ENCODE results near the gene SERHL2.
"Not testable (repeated sequence)": the region's sequence is repeated elsewhere in the genome, so short reads cannot be mapped to it uniquely, and the experiment has no call there.

SERHL2 gene

DNA sequence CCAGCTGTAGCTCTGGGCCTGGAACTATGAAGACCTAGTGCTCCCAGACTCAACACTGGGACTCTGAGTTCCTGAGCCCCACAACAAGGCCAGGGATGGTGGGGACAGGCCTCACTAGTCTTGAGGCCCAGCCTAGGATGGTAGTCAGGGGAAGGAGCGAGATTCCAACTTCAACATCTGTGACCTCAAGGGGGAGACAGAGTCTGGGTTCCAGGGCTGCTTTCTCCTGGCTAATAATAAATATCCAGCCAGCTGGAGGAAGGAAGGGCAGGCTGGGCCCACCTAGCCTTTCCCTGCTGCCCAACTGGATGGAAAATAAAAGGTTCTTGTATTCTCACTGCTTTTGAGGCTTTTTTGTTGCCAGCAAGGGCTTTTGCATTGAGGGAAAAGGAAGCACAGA is 20.3 kb downstream of the SERHL2 start:
- not testable (repeated sequence) for H3K9me3 ChIP-seq (ENCODE audit: control insufficient read depth, low read length); H2BK5ac ChIP-seq (ENCODE audit: low read depth, low read length, poor library complexity, severe bottlenecking); DNase-seq; H3K27me3 ChIP-seq (ENCODE audit: control insufficient read depth in 1 of 2, insufficient read depth in 1 of 2, low read length in 2 of 2); H3K4me1 ChIP-seq (ENCODE audit: control insufficient read depth, insufficient read depth, low read depth, low read length); H4K8ac ChIP-seq (ENCODE audit: low read length); H3K9ac ChIP-seq (ENCODE audit: low read length); H3K14ac ChIP-seq (ENCODE audit: low read length in 2 of 2); H3K4ac ChIP-seq (ENCODE audit: low read depth in 1 of 2, low read length in 2 of 2); H2BK120ac ChIP-seq (ENCODE audit: low read depth, low read length); H4K91ac ChIP-seq (ENCODE audit: low read length); H3K4me3 ChIP-seq (ENCODE audit: insufficient read depth in 1 of 2, low read depth in 1 of 2, low read length in 2 of 2); H3K23ac ChIP-seq (ENCODE audit: low read length in 2 of 2); H2BK15ac ChIP-seq (ENCODE audit: low read depth, poor library complexity, severe bottlenecking); H3K4me2 ChIP-seq (ENCODE audit: low read length, poor library complexity, severe bottlenecking); H3K18ac ChIP-seq (ENCODE audit: low read depth in 1 of 2, low read length in 2 of 2); H2AFZ ChIP-seq (ENCODE audit: low read depth, low read length); H3K79me1 ChIP-seq (replicated peaks; ENCODE audit: low read length, poor library complexity, severe bottlenecking); H2BK12ac ChIP-seq (ENCODE audit: low read length in 2 of 2); H3K27ac ChIP-seq (ENCODE audit: low read length, poor library complexity, severe bottlenecking); H2AK5ac ChIP-seq (ENCODE audit: low read length, severe bottlenecking)
- H3K36me3 ChIP-seq (ENCODE audit: control insufficient read depth in 1 of 2, insufficient read depth in 2 of 2, low read depth in 1 of 2, low read length in 2 of 2), result peaks cover 38 to 76% of the 10 kb centered on the region in 2 experiments
- 88% methylated on average over 1 of the region's 1 CpG for WGBS

DNA sequence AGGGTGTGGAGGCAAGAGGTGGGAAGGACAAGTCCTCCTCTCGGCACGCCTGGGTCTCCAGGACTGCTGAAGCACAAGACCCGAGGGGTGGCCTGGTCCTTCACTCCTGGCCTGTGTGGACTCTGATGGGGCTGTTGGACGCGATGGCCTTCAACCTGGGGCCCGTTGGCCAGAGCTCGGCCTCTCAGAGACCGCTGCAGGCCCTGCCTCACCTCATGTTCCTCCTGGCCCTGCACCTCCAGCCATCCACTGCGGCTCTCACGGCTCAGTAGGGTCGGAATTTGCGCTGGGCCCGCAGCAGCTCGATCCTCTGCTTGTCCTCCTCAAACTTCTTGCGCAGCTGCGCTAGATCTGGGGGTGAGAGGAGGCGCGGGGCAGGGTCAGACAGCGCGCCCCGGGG is 20.7 kb downstream of the SERHL2 start:
- H2BK12ac ChIP-seq (ENCODE audit: low read length in 2 of 2); H3K79me1 ChIP-seq (replicated peaks; ENCODE audit: low read length, poor library complexity, severe bottlenecking); DNase-seq; H2AFZ ChIP-seq (ENCODE audit: low read depth, low read length); H2BK120ac ChIP-seq (ENCODE audit: low read depth, low read length); H3K27ac ChIP-seq (ENCODE audit: low read length, poor library complexity, severe bottlenecking); H3K4ac ChIP-seq (ENCODE audit: low read depth in 1 of 2, low read length in 2 of 2); H3K9ac ChIP-seq (ENCODE audit: low read length); H3K27me3 ChIP-seq (ENCODE audit: control insufficient read depth in 1 of 2, insufficient read depth in 1 of 2, low read length in 2 of 2); H2BK5ac ChIP-seq (ENCODE audit: low read depth, low read length, poor library complexity, severe bottlenecking); H2AK5ac ChIP-seq (ENCODE audit: low read length, severe bottlenecking); H3K4me1 ChIP-seq (ENCODE audit: control insufficient read depth, insufficient read depth, low read depth, low read length); H3K14ac ChIP-seq (ENCODE audit: low read length in 2 of 2); H3K23ac ChIP-seq (ENCODE audit: low read length in 2 of 2); H3K18ac ChIP-seq (ENCODE audit: low read depth in 1 of 2, low read length in 2 of 2); H3K9me3 ChIP-seq (ENCODE audit: control insufficient read depth, low read length); H4K91ac ChIP-seq (ENCODE audit: low read length); H2BK15ac ChIP-seq (ENCODE audit: low read depth, poor library complexity, severe bottlenecking); H3K4me3 ChIP-seq (ENCODE audit: insufficient read depth in 1 of 2, low read depth in 1 of 2, low read length in 2 of 2); H4K8ac ChIP-seq (ENCODE audit: low read length); H3K4me2 ChIP-seq (ENCODE audit: low read length, poor library complexity, severe bottlenecking): not testable (repeated sequence)
- 93% methylated on average over 10 of the region's 21 CpGs for WGBS
- H3K36me3 ChIP-seq (ENCODE audit: control insufficient read depth in 1 of 2, insufficient read depth in 2 of 2, low read depth in 1 of 2, low read length in 2 of 2), result peaks cover 37 to 76% of the 10 kb centered on the region in 2 experiments

DNA sequence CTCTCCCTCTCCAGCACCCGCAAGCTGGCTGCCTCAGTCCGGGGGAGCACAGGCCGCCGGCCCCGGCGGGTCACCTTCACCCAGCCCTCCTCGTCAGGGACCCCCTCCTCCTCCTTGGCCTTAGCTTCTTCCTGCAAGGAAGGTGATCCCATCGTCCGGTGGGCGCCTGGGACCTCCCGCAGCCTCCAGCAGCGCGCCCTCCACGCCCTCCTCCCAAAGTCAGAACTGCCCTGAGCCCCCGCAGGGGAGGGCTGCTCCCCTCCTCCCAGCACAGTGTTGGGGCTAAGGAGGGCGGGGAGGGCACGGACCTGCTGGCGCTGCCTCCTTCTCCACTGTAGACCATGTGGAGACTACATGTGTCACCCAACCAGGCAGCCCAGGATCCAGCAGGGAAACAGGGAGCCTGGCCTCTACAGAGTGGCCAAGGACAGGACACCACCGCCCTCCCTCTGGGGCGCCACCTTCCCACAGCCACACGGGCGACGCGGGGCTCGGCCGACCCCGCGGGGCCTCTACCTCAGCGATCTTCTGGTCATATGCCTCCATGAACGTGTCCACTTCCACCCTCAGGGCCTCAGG is 22.3 kb downstream of the SERHL2 start:
- not testable (repeated sequence) for H2BK15ac ChIP-seq (ENCODE audit: low read depth, poor library complexity, severe bottlenecking); H3K4me2 ChIP-seq (ENCODE audit: low read length, poor library complexity, severe bottlenecking); H3K27me3 ChIP-seq (ENCODE audit: control insufficient read depth in 1 of 2, insufficient read depth in 1 of 2, low read length in 2 of 2); H2AK5ac ChIP-seq (ENCODE audit: low read length, severe bottlenecking); H3K23ac ChIP-seq (ENCODE audit: low read length in 2 of 2); H3K27ac ChIP-seq (ENCODE audit: low read length, poor library complexity, severe bottlenecking); H3K4me3 ChIP-seq (ENCODE audit: insufficient read depth in 1 of 2, low read depth in 1 of 2, low read length in 2 of 2); H3K18ac ChIP-seq (ENCODE audit: low read depth in 1 of 2, low read length in 2 of 2); DNase-seq; H3K4ac ChIP-seq (ENCODE audit: low read depth in 1 of 2, low read length in 2 of 2); H2BK120ac ChIP-seq (ENCODE audit: low read depth, low read length); H3K9me3 ChIP-seq (ENCODE audit: control insufficient read depth, low read length); H3K79me1 ChIP-seq (replicated peaks; ENCODE audit: low read length, poor library complexity, severe bottlenecking); H2BK5ac ChIP-seq (ENCODE audit: low read depth, low read length, poor library complexity, severe bottlenecking); H2AFZ ChIP-seq (ENCODE audit: low read depth, low read length); H3K9ac ChIP-seq (ENCODE audit: low read length); H2BK12ac ChIP-seq (ENCODE audit: low read length in 2 of 2); H3K4me1 ChIP-seq (ENCODE audit: control insufficient read depth, insufficient read depth, low read depth, low read length); H4K8ac ChIP-seq (ENCODE audit: low read length); H3K14ac ChIP-seq (ENCODE audit: low read length in 2 of 2); H4K91ac ChIP-seq (ENCODE audit: low read length)
- WGBS, result 90% methylated on average over 22 of the region's 30 CpGs
- peaks cover 36 to 68% of the 10 kb centered on the region in 2 experiments for H3K36me3 ChIP-seq (ENCODE audit: control insufficient read depth in 1 of 2, insufficient read depth in 2 of 2, low read depth in 1 of 2, low read length in 2 of 2)

DNA sequence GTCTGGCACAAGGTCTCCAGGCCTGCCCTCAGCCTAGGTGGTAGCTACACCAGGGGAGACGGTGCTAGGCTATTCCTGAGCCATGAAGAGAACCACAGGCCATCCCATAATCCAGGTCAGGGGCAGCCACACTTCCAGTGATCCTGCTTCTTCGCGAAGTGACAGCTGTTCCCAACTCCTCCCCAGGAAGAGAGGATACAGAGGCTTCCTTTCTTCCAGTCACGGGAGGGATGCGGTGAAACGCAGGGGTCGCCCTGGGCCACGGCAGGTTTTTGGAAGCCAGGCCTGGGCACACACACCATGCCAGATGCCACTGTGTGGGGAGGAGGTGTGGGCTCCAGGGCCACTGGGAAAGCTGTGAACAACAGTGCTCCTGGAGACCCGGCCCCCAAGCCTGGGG is 23.4 kb downstream of the SERHL2 start:
- H3K9me3 ChIP-seq (ENCODE audit: control insufficient read depth, low read length); H3K4me1 ChIP-seq (ENCODE audit: control insufficient read depth, insufficient read depth, low read depth, low read length); H3K23ac ChIP-seq (ENCODE audit: low read length in 2 of 2); H3K4me2 ChIP-seq (ENCODE audit: low read length, poor library complexity, severe bottlenecking); H3K14ac ChIP-seq (ENCODE audit: low read length in 2 of 2); H3K18ac ChIP-seq (ENCODE audit: low read depth in 1 of 2, low read length in 2 of 2); H3K79me1 ChIP-seq (replicated peaks; ENCODE audit: low read length, poor library complexity, severe bottlenecking); H3K4ac ChIP-seq (ENCODE audit: low read depth in 1 of 2, low read length in 2 of 2); H2AFZ ChIP-seq (ENCODE audit: low read depth, low read length); H2BK15ac ChIP-seq (ENCODE audit: low read depth, poor library complexity, severe bottlenecking); H2BK120ac ChIP-seq (ENCODE audit: low read depth, low read length); H2BK5ac ChIP-seq (ENCODE audit: low read depth, low read length, poor library complexity, severe bottlenecking); H2AK5ac ChIP-seq (ENCODE audit: low read length, severe bottlenecking); H3K4me3 ChIP-seq (ENCODE audit: insufficient read depth in 1 of 2, low read depth in 1 of 2, low read length in 2 of 2); H3K27me3 ChIP-seq (ENCODE audit: control insufficient read depth in 1 of 2, insufficient read depth in 1 of 2, low read length in 2 of 2); H3K9ac ChIP-seq (ENCODE audit: low read length); H2BK12ac ChIP-seq (ENCODE audit: low read length in 2 of 2); DNase-seq; H4K91ac ChIP-seq (ENCODE audit: low read length); H4K8ac ChIP-seq (ENCODE audit: low read length); H3K27ac ChIP-seq (ENCODE audit: low read length, poor library complexity, severe bottlenecking): not testable (repeated sequence)
- peaks cover 33 to 59% of the 10 kb centered on the region in 2 experiments for H3K36me3 ChIP-seq (ENCODE audit: control insufficient read depth in 1 of 2, insufficient read depth in 2 of 2, low read depth in 1 of 2, low read length in 2 of 2)
- 95% methylated on average over 5 of the region's 9 CpGs for WGBS

All from mesenchymal stem cell (in vitro differentiated cells and primary cell).